Activated CD8-positive, alpha-beta memory T cell treated with anti-CD3 and anti-CD28 coated beads for 1 hour (primary cell): ENCODE measurements around the gene KIRREL3.

Source experiments
- DNase-seq, 2 donors: peaks; one replicate each; pipeline ENCODE4 v3.0.0-alpha.2; 2020; ENCODE audit warnings: low read depth in 1 of 2; ENCODE audit errors: extremely low read depth in 1 of 2

KIRREL3 gene

GRCh38 chr11:126722006-126722736 is 278.4 kb downstream of the KIRREL3 start:
- no peak for DNase-seq

- DNase-seq, result no peak
These were observed 279.9 kb downstream of the KIRREL3 start for GRCh38 chr11:126720539-126721235.

DNA sequence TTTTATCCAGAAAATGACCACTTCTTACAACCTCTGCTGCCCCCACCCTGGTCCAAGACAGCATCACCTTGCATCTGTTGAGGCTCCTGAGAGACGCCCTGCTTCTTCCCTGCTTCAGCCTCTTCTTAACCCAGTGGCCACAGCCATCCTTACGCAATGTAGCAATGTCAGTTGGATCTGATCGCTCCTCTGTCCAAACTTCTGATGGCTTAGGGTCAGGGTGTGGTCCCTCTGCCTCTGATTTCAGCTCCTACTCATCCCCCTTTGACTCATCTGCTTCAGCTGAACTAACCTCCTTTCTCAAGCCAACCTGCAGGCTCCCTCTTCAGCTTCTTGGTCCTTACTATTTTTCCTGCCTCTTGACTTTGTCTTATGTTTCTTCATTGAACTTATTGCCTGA is 280.8 kb downstream of the KIRREL3 start:
- DNase-seq, result no peak

GRCh38 chr11:126718276-126718675 is 282.3 kb downstream of the KIRREL3 start:
- DNase-seq, result no peak

- DNase-seq, result no peak
These were observed 284.0 kb downstream of the KIRREL3 start for GRCh38 chr11:126716456-126717083.

- DNase-seq, result no peak
These were observed 286.8 kb downstream of the KIRREL3 start for GRCh38 chr11:126713806-126714205.

GRCh38 chr11:126711977-126712625 is 288.5 kb downstream of the KIRREL3 start:
- DNase-seq, result no peak

DNA sequence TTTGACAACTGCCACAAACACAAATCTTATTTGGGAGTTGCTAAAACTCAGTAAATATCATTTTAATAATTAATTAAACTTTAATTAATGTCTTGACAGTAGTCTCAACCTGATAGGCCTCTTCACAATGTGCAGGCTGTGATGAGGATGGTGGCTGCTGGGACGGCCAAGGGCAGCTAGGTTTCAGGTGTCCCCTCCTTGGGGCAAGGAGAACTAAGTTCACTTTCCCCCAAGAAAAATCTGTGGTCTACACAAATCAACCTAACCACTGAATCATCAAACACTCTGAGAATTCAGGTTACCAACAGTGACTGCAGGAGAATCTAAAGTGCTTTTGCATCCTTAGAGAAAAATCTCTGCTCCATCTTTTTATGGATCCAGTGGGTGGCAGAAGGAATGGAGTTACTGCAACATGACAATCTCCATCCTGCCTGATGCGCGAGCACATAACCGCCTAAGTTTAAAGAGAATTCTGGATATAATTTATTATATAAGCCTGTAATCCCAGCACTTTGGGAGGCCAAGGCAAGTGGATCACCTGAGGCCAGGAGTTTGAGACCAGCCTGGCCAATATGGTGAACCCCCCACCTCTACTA is 289.7 kb downstream of the KIRREL3 start:
- no peak for DNase-seq

DNA sequence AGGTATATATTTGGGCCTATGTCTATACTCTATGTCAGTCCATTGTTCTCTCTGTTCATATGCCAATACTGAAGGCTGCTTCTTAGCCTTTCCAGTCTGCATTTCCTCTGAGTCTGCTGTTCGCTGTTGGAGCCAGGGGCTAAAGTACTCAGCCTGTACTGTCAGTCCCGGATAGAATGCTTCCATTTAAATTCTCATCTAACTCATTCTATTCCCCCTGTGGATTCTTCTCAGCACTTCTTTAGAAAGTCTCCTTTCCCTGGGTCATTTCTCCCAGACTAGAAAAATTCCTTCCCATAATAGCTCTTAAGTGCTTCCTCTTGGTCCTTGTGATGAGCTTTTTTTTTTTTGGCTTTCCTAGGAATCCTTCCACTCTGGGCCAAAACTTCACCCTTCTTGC is 293.1 kb downstream of the KIRREL3 start:
- no peak for DNase-seq

DNA sequence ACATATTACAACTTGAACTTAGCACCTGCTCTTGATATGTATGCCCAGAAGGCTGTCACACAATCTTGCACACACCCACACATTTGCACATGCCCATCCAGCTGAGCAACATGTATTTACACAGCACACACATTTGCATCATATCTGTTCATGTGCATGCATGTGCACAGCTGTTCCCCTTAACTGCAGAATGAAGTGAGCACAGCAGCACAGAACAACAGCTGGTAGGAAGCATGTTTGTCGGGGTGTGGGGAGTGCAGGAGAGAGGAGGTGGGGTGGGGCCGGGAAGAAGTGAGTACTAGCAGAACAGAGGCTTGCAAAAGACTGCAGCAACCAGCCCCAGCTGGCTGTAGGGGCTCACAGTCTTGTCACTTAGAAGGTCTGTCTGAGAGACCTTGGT is 296.5 kb downstream of the KIRREL3 start:
- no peak for DNase-seq

- DNase-seq, result no peak
These were observed 296.9 kb downstream of the KIRREL3 start for GRCh38 chr11:126703662-126704061.

- no peak for DNase-seq
These were observed 297.6 kb downstream of the KIRREL3 start for GRCh38 chr11:126702987-126703386.

- DNase-seq, result no peak
These were observed 298.3 kb downstream of the KIRREL3 start for GRCh38 chr11:126702165-126702720.

DNA sequence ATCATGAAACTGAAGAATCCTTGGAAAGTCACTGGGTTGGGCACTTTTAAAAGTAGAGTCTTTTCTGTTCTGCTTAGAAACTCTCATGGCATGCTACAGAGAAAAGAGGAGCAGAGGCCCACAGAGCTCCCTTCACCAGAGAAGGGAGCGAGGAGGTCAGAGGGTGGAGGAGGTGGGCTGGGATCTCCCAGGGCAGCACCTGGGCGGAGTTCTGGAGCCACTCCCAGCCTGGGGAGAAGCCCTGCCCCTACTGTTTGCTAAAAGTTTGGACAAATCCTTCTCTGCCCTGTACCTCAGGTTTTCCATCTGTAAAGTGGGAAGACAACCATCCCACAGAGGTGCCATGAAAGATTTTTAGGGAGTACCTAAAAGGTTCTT is 299.1 kb downstream of the KIRREL3 start:
- no peak for DNase-seq

DNA sequence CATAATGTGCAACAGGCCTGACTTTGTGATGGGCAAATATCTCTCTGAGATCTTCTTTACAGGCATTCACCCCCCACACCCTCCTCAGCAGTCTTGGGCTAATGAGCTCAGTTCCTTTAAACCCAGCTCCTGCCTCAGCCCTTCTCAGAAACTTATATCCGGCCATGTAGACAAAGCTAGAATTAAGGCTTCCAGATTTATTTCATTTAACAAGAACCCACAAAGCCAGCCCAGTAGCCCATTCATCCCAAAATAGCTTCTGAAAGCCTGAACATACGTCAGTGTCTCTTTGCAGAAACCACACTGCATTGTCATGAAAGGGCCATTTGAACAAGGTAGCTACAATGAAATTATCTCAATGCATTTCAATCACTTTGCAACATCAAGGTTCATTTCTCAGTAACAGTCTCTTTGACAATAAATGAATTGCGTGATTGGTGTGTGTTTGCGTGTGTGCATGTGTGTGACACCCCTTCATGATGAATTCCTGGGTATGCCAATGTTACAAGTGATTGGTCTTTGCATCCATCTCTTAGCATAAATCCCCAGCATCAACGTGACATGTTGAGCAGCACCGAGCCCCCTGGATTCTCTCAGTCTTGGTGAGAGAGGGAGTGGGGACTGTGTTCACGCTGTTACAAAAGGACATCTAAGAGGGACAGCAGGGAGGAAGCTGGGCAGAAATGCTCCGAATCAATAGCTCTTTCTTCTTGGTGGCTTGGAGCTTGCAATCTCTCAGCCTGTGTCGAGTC is 299.6 kb downstream of the KIRREL3 start:
- DNase-seq, result no peak

GRCh38 chr11:126698576-126698975 is 302.0 kb downstream of the KIRREL3 start:
- no peak for DNase-seq

- DNase-seq, result no peak
These were observed 302.6 kb downstream of the KIRREL3 start for GRCh38 chr11:126697936-126698335.

- DNase-seq, result no peak
These were observed 303.6 kb downstream of the KIRREL3 start for GRCh38 chr11:126696982-126697381.

DNA sequence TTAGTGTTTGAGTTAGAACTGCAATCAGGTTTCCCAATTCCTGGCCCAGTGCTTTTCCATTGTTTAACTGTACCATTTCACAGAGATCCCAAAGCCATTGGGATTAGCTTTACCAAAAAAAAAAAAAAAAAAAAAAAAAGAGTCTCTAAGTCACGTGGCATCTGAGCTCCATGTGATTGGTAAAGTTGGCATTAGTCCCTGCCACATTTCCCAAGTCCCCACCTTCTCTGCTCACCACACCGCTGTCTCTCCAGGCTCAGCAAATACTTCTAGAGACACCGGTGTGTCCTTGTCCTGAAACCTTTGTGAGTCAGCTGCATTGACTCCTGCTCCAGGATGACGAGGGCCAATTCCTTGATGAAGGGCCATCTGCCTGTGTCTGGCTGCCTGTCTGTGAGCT is 305.3 kb downstream of the KIRREL3 start:
- no peak for DNase-seq

GRCh38 chr11:126694065-126694625 is 306.4 kb downstream of the KIRREL3 start:
- no peak for DNase-seq
